ENCODE data around the gene PHACTR1.
"Not testable (repeated sequence)": the region's sequence is repeated elsewhere in the genome, so short reads cannot be mapped to it uniquely, and the experiment has no call there.

Gene PHACTR1

GRCh38 chr6:13131935-13132661 is 415.5 kb downstream of the PHACTR1 start:
- ChIA-PET POLR2A (ENCODE audit: low non-redundant PET) (no interaction called here), CTCF (no interaction called here)
- DNase-seq (ENCODE audit: low spot score): no peak
- no peak overlapping the region for H3K27ac ChIP-seq
- no peak for TF ChIP-seq CTCF (conservative IDR thresholded peaks at IDR 0.05; ENCODE audit: low read depth)

- CTCF ChIA-PET; DNase-seq (ENCODE audit: low spot score); H3K27ac ChIP-seq; POLR2A ChIA-PET (ENCODE audit: low non-redundant PET): not testable (repeated sequence)
These were observed 417.3 kb downstream of the PHACTR1 start for GRCh38 chr6:13133894-13134293.

- CTCF ChIA-PET: no interaction called here
- POLR2A ChIA-PET (ENCODE audit: low non-redundant PET): no interaction called here
- no peak for DNase-seq (ENCODE audit: low spot score)
- no peak for TF ChIP-seq CTCF (conservative IDR thresholded peaks at IDR 0.05; ENCODE audit: low read depth)
- H3K27ac ChIP-seq: no peak overlapping the region
These were observed 418.6 kb downstream of the PHACTR1 start for GRCh38 chr6:13135152-13135551.

GRCh38 chr6:13139119-13139518 is 422.6 kb downstream of the PHACTR1 start:
- no peak for TF ChIP-seq CTCF (conservative IDR thresholded peaks at IDR 0.05; ENCODE audit: low read depth)
- POLR2A ChIA-PET (ENCODE audit: low non-redundant PET): no interaction called here
- CTCF ChIA-PET: interaction anchor here (0.7 kb wide), 1 partner anchor 1473 kb away, joined by 9 read pairs; no protein-coding TSS in a partner anchor
- DNase-seq (ENCODE audit: low spot score): no peak
- no peak overlapping the region for H3K27ac ChIP-seq

GRCh38 chr6:13140980-13141379 is 424.4 kb downstream of the PHACTR1 start:
- TF ChIP-seq CTCF (conservative IDR thresholded peaks at IDR 0.05; ENCODE audit: low read depth): no peak
- ChIA-PET POLR2A (ENCODE audit: low non-redundant PET) (no interaction called here), CTCF (no interaction called here)
- H3K27ac ChIP-seq: no peak overlapping the region
- no peak for DNase-seq (ENCODE audit: low spot score)

- DNase-seq (ENCODE audit: low spot score): no peak
- ChIA-PET CTCF (no interaction called here), POLR2A (ENCODE audit: low non-redundant PET) (no interaction called here)
- no peak overlapping the region for H3K27ac ChIP-seq
- no peak for TF ChIP-seq CTCF (conservative IDR thresholded peaks at IDR 0.05; ENCODE audit: low read depth)
These were observed 424.8 kb downstream of the PHACTR1 start for GRCh38 chr6:13141387-13141786.

GRCh38 chr6:13142611-13143010 is 426.0 kb downstream of the PHACTR1 start:
- ChIA-PET CTCF (no interaction called here), POLR2A (ENCODE audit: low non-redundant PET) (no interaction called here)
- DNase-seq (ENCODE audit: low spot score): no peak
- no peak overlapping the region for H3K27ac ChIP-seq
- TF ChIP-seq CTCF (conservative IDR thresholded peaks at IDR 0.05; ENCODE audit: low read depth): no peak
